Epithelial cell of esophagus (primary cell): ENCODE results near the gene DCP2.
A peak's percentile ranks its signal among the peaks of the same experiment; 100 is the strongest.

Experiments used
- DNase-seq: peaks from one replicate; pipeline ENCODE4 v3.0.0; 2010; ENCODE audit warnings: low read depth
- H3K4me3 ChIP-seq: 2 replicates; pipeline ENCODE4 v1.5.1; 2011; ENCODE audit warnings: mild to moderate bottlenecking, low read length, control low read depth
- TF ChIP-seq, protein P1 (sequence below): IDR thresholded peaks from 2 replicates; pipeline ENCODE4 v1.5.1; 2011; ENCODE audit warnings: low read depth, mild to moderate bottlenecking, low read length, control low read depth, inconsistent platforms; ENCODE audit not compliant: insufficient read depth; ENCODE audit errors: missing control alignments

DCP2 gene

DNA sequence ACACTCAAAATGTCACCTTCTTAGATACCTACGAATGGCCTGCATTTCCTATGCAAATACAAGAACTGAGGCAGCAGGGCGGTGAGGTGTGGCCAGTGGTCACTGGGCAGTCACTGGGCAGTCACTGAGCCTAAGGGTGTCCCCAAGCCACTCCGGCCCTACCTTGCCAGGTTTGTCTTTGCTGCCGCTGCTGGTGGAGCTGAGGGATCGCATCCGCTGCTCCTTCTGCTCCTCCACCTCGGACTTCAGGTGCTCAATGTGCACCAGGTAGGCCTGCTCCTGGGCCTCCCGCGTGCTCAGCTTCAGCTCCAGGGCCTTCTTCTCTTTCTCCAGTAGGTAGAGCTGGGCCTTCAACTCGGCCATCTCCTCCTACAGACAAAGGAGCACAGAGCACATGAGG lies 72.3 kb downstream of the DCP2 start:
- H3K4me3 ChIP-seq = no peak overlapping the region
- TF ChIP-seq, protein P1, sequence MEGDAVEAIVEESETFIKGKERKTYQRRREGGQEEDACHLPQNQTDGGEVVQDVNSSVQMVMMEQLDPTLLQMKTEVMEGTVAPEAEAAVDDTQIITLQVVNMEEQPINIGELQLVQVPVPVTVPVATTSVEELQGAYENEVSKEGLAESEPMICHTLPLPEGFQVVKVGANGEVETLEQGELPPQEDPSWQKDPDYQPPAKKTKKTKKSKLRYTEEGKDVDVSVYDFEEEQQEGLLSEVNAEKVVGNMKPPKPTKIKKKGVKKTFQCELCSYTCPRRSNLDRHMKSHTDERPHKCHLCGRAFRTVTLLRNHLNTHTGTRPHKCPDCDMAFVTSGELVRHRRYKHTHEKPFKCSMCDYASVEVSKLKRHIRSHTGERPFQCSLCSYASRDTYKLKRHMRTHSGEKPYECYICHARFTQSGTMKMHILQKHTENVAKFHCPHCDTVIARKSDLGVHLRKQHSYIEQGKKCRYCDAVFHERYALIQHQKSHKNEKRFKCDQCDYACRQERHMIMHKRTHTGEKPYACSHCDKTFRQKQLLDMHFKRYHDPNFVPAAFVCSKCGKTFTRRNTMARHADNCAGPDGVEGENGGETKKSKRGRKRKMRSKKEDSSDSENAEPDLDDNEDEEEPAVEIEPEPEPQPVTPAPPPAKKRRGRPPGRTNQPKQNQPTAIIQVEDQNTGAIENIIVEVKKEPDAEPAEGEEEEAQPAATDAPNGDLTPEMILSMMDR = no peak
- DNase-seq = no peak

DNA sequence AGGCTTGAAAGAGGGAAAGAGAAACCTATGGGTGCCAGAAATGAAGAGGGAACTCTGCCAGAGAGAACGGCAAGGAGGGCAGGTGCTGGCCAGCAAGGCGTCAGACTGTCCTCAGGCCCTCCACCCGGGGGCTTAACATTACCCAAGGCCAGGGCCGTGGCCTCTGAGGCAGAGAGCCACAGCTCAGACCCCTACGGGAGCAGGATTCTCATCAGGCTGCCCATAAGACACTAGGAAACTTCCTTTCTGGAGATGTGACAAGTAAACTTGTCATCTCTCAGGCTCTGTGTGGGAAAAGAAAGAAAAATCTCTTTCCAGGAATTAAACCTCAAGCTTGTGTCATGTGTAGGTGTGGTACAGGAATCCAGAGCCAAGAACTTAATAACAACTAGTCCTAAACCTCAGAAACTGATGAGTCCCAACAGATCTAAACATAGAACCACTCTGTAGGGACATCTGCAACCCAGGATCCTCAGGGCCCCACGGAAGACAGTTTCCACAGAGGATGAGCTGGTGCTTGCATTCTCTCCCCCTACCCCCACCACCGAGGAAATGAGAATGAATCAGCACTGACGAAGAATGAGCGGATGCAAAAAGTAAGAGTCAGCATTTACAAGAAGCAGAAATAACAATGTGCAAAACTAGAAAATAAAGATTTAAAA lies 74.3 kb downstream of the DCP2 start:
- TF ChIP-seq, protein P1 = no peak

DNA sequence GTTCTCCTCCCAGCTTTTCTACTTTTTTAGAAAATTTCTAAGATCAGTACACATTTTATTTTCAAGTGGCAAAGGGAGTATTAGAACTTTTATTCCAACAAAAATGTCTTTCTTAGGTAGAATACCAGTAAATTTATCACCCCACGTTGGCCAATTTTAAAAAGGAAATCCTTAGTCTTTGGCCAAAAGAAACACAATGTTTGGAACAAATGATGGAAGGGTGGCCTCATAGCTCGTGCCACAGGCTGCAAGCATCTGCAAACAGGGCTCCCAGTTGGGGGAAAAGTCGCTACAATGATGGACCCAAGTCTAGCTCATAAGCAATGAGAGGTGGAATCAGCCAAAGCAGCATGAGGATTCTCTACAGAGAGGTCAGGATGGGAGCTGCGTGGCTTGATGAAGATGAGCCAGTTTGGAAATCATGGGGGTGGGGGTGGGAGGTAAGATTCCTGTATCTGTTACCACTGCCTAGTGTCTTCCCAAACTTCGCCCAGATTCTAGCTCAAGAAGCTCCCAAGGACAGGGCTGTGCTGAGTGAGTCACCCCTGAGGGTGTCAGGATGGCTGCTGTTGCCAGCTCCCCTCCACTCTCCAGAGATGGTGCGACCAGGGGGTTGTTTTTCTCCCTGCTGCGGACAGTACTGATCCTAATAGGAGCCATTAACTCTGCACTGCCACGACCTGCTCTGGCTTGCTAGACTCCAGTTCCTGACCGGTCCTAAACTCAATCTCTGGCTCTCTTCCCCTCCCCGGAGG lies 75.6 kb downstream of the DCP2 start:
- H3K4me3 ChIP-seq = no peak overlapping the region
- DNase-seq = no peak
- TF ChIP-seq, protein P1 = no peak

More for the DNA sequence above, 74.3 kb downstream of the DCP2 start:
- no peak overlapping the region for H3K4me3 ChIP-seq
- DNase-seq = peak; percentile 83

DNA sequence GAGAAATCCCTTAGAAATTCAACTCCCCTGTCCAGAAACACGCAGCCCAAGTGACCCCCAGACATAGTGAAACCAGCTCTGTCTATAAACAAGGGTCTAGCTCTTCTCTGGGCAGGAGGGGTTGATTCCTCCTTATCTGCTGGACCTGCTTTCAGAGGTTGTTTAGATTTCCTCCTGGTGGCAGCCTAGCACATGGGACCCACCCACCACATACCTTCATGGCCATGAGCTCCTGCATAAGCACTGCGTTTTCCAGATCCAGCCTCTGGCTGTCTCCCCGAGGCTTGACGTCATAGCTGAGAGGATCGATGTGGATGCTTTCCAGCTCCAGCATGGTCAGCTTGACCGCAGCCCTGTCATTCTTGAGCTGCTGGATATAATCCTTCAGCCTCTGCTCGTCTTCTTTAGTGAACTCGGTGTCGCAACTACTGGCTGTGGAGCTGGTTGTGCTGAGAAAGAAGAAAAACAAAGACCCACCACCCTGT lies 77.0 kb downstream of the DCP2 start:
- no peak overlapping the region for H3K4me3 ChIP-seq
- no peak for DNase-seq
- TF ChIP-seq, protein P1 = no peak

DNA sequence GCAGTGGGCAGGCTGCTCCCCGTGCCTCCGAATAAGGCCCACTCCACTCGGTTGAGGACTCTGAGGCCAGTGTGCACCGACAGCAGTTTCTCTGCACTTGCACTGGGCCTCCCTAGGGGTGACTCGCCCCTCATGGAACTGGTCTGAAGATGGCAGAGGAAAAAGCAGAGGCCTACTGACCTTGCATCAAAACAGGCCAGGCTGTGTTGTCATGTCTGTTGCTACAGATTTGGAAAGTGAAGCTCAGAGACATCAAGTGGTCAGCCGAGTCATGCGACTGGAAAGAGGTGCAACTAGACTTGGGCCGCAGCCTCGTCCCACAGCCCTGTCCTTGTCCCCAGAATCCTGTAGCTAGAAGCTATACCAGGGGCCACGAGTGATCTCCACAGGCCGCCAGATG lies 78.3 kb downstream of the DCP2 start:
- no peak overlapping the region for H3K4me3 ChIP-seq
- DNase-seq = no peak
- TF ChIP-seq, protein P1 = no peak

DNA sequence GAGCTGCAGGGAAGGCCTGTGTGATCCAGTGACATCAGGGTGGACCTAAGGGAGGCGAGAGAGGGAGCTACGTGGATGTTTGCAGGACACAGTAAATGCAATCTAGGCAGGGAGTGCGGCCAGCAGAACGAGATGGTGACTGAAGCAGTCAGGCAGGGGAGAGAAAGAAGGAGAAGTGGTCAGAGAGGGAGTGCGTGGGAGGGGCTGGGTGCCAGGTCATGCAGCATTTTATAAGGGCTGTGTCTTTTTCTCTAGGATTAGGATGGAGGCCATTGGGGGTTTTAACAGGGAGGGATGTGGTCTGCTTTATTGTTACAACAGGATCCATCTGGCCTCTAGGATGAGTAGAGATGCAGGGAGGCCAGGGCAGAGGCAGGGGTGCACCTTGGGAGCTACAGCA lies 80.4 kb downstream of the DCP2 start:
- H3K4me3 ChIP-seq = no peak overlapping the region
- TF ChIP-seq, protein P1 = no peak
- no peak for DNase-seq

DNA sequence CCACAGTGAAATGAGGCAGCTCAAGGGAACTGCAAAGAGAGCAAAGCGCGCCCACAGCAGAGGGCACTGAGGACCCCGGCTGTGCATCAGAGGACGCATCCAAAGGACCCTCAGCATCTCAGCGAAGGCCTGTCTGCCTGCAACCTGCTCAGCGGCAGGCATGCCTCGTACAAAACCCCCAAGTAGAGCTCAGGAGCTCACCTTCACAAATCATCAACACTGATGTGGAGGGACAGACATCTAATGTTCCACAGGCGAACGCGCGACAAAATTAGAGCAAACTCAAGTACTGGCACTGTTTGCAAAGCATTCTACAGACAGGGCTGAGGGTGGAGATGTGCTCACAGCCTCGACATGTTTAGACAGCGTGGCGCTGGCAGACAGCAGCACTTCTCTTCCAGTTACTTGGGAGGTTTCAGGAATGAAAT lies 81.0 kb downstream of the DCP2 start:
- TF ChIP-seq, protein P1 = peak; percentile 23
- peak; percentile 52 for DNase-seq
- no peak overlapping the region for H3K4me3 ChIP-seq
